ACHN (cell line): ENCODE measurements around the gene FGD4.
"Not testable (repeated sequence)": the region's sequence is repeated elsewhere in the genome, so short reads cannot be mapped to it uniquely, and the experiment has no call there.

ENCODE experiments used
- DNase-seq: peaks from one replicate; pipeline ENCODE4 v3.0.0-alpha.2; 2015
- in situ Hi-C: cut with HindIII; loops from 2 replicates; pipeline ENCODE4 v1.10.0; 2017; ENCODE audit warnings: low sequenced_read_pairs, low pct_ligation_motif_present, low pct_unique_long_range_greater_than_20kb

FGD4 gene

GRCh38 chr12:32505067-32505945 is 105.9 kb downstream of the FGD4 start:
- in situ Hi-C loops: no loop called here

DNA sequence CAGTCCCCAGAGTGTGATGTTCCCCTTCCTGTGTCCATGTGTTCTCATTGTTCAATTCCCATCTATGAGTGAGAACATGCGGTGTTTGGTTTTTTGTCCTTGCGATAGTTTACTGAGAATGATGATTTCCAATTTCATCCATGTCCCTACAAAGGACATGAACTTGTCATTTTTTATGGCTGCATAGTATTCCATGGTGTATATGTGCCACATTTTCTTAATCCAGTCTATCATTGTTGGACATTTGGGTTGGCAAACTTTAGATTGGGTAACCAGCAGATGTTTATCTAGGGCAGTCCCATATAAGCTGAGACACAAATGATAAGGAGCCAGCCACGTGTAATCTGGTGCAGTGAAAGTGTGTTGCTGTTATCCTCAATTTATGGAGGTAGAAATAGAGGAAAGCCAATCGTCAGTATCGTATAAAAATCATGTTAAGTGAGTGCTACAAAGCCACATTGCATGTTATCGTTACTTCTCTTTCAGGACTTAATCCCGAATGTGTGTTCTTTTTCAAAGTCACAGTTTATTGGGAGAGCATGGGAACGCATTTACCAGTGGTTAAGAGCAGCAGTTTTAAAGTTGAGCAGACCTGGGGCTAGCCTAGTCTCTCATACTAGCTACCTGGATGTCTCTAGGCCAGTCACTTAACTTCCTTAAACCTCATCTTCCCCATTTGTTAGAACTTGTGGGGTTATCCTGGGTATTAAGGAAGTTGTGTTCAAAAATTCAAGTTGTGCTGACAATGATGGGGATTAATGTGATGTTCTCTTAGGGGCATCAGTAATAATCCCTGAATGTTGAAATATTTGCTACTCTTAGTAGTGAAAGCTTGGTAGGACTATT is 108.0 kb downstream of the FGD4 start:
- in situ Hi-C loops, DNase-seq: not testable (repeated sequence)

More at GRCh38 chr12:32505067-32505945, 105.9 kb downstream of the FGD4 start:
- no peak for DNase-seq

DNA sequence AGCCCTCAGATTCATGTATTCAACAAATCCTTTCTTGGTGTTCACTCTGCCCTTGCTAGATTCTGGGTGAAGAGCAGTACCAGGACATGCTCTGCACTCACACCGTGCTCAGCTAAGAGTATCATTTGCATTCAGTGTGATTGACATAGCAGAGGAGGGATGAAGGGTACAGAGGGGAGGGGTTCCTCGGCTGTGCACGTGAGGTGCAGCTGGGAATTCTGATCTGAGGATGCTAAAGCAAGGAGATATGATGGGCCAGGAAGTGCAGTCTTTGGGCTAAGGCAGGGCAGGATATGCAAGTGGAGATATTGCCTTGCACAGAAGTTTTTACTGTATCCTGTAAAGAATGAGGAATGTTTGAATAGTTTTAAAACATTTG is 108.6 kb downstream of the FGD4 start:
- in situ Hi-C loops: no loop called here
- DNase-seq: no peak

- in situ Hi-C loops: no loop called here
These were observed 109.3 kb downstream of the FGD4 start for GRCh38 chr12:32508626-32509025.

GRCh38 chr12:32509328-32510091 is 110.2 kb downstream of the FGD4 start:
- in situ Hi-C loops: no loop called here
- no peak for DNase-seq

More at GRCh38 chr12:32508626-32509025, 109.3 kb downstream of the FGD4 start:
- DNase-seq: no peak

- DNase-seq, in situ Hi-C loops: not testable (repeated sequence)
These were observed 112.6 kb downstream of the FGD4 start for GRCh38 chr12:32511976-32512375.

- no peak for DNase-seq
- in situ Hi-C loops: no loop called here
These were observed 113.0 kb downstream of the FGD4 start for GRCh38 chr12:32512379-32512778.

DNA sequence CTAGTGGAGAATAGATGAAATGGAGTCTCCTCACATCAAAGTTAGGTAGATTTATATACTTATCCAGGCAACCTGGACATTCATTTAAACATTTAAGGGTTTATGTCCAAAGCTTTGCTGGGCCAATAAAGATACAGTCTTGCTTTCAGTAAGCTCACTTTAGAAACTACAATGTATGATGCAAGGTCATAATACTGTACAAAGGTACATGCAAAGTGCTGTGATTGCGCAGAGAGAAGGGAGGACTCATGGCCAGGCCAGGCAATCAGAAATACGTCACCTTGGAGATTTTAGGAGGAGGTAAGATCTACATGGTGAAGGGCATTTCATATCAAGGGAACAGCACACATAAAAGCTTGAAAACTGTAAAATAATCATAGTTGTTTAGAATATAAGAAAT is 113.6 kb downstream of the FGD4 start:
- in situ Hi-C loops: no loop called here
- no peak for DNase-seq

DNA sequence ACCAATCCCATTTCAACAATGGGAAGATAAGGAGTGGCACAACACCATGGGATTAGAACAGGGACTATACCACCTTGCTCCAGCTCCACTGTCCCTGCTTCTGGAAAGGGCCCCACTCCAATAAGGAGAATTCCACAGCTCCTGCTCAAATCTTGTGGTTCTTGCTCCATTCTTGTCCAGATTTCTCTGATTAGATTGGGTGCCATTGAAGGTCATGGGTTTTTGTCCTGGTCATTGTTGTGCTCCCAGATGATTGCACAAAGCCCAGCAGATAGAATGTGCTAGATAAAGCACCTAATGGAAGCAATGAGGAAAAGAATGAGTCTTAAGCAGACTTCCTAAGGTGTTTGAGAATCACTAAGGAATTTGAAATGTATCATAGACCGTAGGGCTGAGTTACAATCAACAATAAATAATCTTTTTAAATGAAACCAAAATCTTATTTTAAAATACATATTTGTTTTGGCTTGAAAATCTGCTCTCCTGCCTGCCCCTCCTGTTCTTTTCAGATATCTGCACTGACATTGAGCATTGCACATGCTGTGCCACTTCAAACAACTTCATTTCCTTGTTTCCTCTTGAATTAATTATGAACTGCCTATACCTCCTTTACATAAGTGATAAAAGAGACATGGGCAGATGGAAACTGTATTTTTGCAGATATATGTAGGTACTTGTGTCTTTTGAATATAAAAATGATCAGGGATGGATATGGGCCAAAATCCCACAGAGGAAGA is 115.9 kb downstream of the FGD4 start:
- in situ Hi-C loops: no loop called here
- DNase-seq: no peak

- in situ Hi-C loops: no loop called here
- DNase-seq: no peak
These were observed 116.9 kb downstream of the FGD4 start for GRCh38 chr12:32516230-32516629.

- in situ Hi-C loops: no loop called here
- DNase-seq: no peak
These were observed 118.6 kb downstream of the FGD4 start for GRCh38 chr12:32517966-32518365.

GRCh38 chr12:32519047-32519446 is 119.7 kb downstream of the FGD4 start:
- in situ Hi-C loops: no loop called here
- DNase-seq: no peak

DNA sequence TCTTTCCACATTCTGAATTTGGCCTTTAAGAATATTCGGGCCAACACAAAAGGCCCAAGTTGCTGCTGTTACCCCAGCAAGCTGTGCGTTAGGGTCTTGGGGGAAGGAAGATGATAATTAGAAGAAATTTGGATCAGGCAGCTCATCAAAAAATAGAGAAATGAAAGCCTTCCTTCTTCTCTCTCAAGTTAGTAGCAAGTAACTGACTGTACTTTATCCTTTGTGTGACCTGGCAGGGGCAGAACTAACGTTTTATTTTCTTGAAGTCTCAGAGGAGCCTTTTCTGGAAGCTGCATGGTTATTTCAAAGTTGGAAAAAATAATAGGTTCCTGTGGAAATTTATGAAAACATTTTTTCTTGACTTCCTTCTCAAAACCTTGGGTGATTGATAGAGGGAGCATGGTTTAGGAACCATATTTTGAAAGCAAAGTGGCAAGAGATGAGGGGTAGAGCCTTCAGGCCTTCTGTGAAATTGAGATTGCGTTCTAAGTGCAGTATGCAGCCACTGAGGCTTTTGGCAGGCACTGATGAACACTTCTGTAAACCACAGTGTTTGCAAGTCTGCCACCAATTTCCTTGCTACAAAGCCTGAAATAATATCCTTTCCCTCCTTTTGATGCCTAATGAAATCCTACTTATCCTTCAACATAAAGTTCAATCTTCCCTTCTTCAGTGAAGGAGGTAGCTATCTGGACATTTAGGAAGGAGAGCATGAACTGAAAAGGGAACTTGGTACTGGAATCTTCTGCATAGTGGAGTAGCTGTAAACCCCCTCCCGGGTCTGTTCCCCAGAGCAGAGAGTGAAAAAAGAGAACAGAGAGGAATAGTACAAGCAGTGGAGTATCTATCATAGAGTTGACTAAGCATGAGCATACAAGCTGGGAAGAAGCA is 123.2 kb downstream of the FGD4 start:
- in situ Hi-C loops: no loop called here
- DNase-seq: no peak

DNA sequence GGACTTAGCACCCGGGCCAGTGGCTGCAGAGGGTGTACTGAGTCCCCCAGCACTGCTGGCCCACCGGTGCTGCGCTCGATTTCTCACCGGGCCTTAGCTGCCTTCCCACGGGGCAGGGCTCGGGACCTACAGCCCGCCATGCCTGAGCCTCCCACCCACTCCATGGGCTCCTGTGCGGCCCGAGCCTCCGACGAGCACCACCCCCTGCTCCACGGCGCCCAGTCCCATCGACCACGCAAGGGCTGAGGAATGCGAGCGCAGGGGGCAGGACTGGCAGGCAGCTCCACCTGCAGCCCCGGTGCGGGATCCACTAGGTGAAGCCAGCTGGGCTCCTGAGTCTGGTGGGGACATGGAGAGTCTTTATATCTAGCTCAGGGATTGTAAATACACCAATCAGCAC is 126.4 kb downstream of the FGD4 start:
- in situ Hi-C loops, DNase-seq: not testable (repeated sequence)

DNA sequence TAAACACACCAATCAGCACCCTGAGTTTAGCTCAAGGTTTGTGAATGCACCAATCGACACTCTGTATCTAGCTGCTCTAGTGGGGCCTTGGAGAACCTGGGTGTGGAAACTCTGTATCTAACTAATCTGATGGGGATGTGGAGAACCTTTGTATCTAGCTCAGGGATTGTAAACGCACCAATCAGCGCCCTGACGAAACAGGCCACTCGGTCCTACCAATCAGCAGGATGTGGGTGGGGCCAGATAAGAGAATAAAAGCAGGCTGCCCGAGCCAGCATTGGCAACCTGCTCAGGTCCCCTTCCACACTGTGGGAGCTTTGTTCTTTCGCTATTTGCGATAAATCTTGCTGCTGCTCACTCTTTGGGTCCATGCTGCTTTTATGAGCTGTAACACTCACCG is 127.0 kb downstream of the FGD4 start:
- in situ Hi-C loops, DNase-seq: not testable (repeated sequence)

GRCh38 chr12:32532422-32532821 is 133.1 kb downstream of the FGD4 start:
- in situ Hi-C loops: no loop called here

DNA sequence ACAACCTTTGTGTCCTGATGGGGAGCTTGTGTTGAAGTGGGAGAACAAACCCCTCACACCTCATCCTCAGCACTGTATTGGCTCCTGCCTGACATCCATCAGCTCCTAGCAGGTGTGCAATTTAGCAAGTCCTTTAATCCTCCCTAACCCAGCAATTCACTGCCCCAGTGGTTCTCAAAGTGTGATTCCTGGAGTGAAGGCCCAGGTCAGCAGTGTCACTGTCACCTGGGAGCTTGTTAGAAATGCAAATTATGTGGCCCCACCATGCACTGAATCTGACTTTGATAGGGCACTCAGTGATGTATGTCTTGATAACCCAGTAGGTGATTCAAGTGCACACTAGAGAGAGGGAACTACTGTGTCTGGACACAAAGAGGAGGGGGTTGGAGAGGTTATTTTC is 133.6 kb downstream of the FGD4 start:
- in situ Hi-C loops: no loop called here
- DNase-seq: no peak

More at GRCh38 chr12:32532422-32532821, 133.1 kb downstream of the FGD4 start:
- DNase-seq: no peak
